ENCODE measurements around the gene CD38. TPM values are rescaled to one million over a fixed set of nuclear protein-coding genes. Genes with fewer than 3 reads are reported as not detected.
"Not testable (repeated sequence)": the region's sequence is repeated elsewhere in the genome, so short reads cannot be mapped to it uniquely, and the experiment has no call there.

Gene CD38
- total and polyA plus RNA-seq, 2 donors, result 1.4 to 2.0 TPM

DNA sequence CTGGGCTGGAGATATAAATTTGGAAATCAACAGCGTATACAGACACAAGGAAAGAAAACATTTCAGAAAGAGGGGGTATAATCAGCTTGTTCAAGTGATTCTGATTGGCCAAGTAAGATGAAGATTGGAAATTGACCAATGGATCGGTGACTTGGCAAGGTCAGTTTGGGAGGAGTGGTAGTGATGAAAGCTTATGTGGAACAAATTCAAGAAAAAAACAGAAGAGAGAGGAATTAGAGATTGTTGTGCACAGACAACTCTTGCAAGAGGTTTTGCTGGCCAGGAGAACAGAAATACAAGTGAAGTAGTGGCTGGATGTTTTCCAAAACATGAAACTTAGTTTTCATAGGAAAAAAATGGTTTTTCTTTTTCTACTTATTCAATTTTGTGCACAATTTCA lies 16.3 kb downstream of the CD38 start:
- Histone ChIP-seq H3K4me1 (ENCODE audit: insufficient read depth) (no peaks in the 10 kb centered on the region), H3K27ac (ENCODE audit: low read depth) (no peak overlapping the region), H3K36me3 (ENCODE audit: insufficient read depth) (no peaks in the 10 kb centered on the region), H3K4me3 (ENCODE audit: low read depth, low read length) (no peak overlapping the region)
- no peak for DNase-seq (ENCODE audit: extremely low spot score)
- 74% methylated on average over 2 of the region's 2 CpGs for WGBS

DNA sequence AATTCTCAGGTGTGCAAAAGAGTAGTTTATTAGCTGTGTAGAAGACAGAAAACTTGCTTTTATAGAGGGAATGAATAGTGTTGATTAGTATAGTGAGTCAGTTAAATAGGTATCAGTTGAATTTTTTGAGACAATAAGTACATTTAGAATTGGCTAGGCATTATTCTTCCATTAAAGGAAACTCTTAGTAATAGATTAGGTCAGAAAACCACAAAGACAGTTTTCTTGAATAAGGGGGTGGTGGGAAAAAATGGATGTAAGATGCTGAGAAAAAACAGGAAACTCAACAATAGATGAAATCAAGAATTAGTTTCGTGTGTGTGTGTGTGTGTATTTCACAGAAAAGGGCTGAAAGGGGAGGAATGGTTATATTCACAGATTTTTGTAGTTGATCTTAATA lies 16.8 kb downstream of the CD38 start:
- WGBS, result 74% methylated on average over 1 of the region's 1 CpG
- H3K36me3 ChIP-seq (ENCODE audit: insufficient read depth), result no peaks in the 10 kb centered on the region
- no peak overlapping the region for H3K27ac ChIP-seq (ENCODE audit: low read depth)
- DNase-seq (ENCODE audit: extremely low spot score), result no peak
- no peaks in the 10 kb centered on the region for H3K4me1 ChIP-seq (ENCODE audit: insufficient read depth)
- no peak overlapping the region for H3K4me3 ChIP-seq (ENCODE audit: low read depth, low read length)

DNA sequence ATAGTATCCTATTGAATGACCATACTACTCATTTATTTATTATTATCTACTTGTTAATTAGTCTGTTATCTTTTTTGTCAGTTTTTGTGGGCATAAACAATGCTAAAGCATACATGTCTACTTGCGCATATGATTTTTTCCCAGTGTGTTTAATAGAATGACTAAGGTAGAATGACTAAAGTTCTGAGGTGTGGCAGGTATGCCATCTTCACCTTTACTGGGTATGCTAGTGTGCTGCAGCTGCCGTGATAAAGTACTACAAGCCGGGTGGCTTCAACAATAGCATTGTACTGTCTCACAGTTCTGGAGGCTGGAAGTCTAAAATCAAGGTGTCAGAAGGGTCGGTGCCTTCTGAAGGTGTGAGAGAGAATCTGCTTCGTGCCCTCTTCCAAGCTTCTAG lies 19.2 kb downstream of the CD38 start:
- H3K4me3 ChIP-seq (ENCODE audit: low read depth, low read length), result no peak overlapping the region
- H3K4me1 ChIP-seq (ENCODE audit: insufficient read depth), result no peaks in the 10 kb centered on the region
- 86% methylated on average over 5 of the region's 5 CpGs for WGBS
- no peaks in the 10 kb centered on the region for H3K36me3 ChIP-seq (ENCODE audit: insufficient read depth)
- H3K27ac ChIP-seq (ENCODE audit: low read depth), result no peak overlapping the region
- no peak for DNase-seq (ENCODE audit: extremely low spot score)

GRCh38 chr4:15799141-15799540 lies 21.0 kb downstream of the CD38 start:
- Histone ChIP-seq H3K4me3 (ENCODE audit: low read depth, low read length) (no peak overlapping the region), H3K27ac (ENCODE audit: low read depth) (no peak overlapping the region), H3K36me3 (ENCODE audit: insufficient read depth) (no peaks in the 10 kb centered on the region), H3K4me1 (ENCODE audit: insufficient read depth) (no peaks in the 10 kb centered on the region)
- 53% methylated on average over 4 of the region's 4 CpGs for WGBS
- DNase-seq (ENCODE audit: extremely low spot score), result no peak

DNA sequence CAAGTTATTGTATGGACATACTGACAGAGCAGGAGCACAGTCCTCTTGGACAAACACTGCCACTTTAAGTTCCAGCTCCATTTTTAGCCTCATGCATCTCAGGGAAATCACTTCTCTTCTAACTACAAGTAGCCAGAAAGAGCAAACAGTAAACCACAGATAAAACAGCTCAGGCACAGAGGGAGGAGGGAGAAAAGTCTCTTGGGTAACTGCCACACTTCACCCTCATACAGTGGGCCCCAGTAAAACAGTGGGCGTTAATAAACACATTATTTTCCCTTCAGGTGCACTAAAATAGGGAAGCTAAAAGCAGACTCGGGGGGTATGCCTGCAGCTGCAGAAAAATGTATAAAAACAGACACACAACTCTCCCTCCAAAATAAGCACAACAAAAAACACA lies 21.6 kb downstream of the CD38 start:
- H3K36me3 ChIP-seq (ENCODE audit: insufficient read depth), result no peaks in the 10 kb centered on the region
- DNase-seq (ENCODE audit: extremely low spot score), result no peak
- H3K4me3 ChIP-seq (ENCODE audit: low read depth, low read length), result no peak overlapping the region
- no peak overlapping the region for H3K27ac ChIP-seq (ENCODE audit: low read depth)
- H3K4me1 ChIP-seq (ENCODE audit: insufficient read depth), result no peaks in the 10 kb centered on the region
- 72% methylated on average over 2 of the region's 2 CpGs for WGBS

GRCh38 chr4:15802497-15802896 lies 24.4 kb downstream of the CD38 start:
- H3K4me1 ChIP-seq (ENCODE audit: insufficient read depth); DNase-seq (ENCODE audit: extremely low spot score); H3K36me3 ChIP-seq (ENCODE audit: insufficient read depth); H3K27ac ChIP-seq (ENCODE audit: low read depth); H3K4me3 ChIP-seq (ENCODE audit: low read depth, low read length): not testable (repeated sequence)

- no peak overlapping the region for H3K4me3 ChIP-seq (ENCODE audit: low read depth, low read length)
- H3K36me3 ChIP-seq (ENCODE audit: insufficient read depth), result no peaks in the 10 kb centered on the region
- H3K4me1 ChIP-seq (ENCODE audit: insufficient read depth), result no peaks in the 10 kb centered on the region
- peak; percentile 43 for DNase-seq (ENCODE audit: extremely low spot score)
- 55% methylated on average over 5 of the region's 5 CpGs for whole genome bisulfite sequencing
- no peak overlapping the region for H3K27ac ChIP-seq (ENCODE audit: low read depth)
Observed at GRCh38 chr4:15805583-15806517, 27.7 kb downstream of the CD38 start.

DNA sequence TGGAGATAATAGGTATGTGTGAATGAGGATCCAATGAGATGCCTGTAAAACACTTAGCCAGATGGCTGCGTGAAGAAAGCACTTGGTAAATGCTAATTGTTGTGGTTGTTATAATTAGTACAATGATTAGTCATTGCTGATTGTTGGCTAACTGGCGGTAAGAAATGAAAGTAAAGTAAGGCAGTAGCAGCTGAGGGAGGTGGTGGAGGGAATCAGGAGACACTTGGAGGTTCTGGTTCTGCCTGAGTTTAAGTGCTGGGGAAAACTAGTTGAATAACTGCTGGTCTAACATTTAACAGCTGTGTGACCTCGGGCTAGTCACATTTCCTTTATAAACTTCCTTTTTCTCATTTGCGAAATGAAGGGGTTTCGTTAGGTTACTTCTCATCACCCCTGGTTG lies 30.9 kb downstream of the CD38 start:
- H3K4me1 ChIP-seq (ENCODE audit: insufficient read depth), result no peaks in the 10 kb centered on the region
- H3K27ac ChIP-seq (ENCODE audit: low read depth), result no peak overlapping the region
- no peak overlapping the region for H3K4me3 ChIP-seq (ENCODE audit: low read depth, low read length)
- DNase-seq (ENCODE audit: extremely low spot score), result no peak
- WGBS, result 77% methylated on average over 5 of the region's 5 CpGs
- H3K36me3 ChIP-seq (ENCODE audit: insufficient read depth), result no peaks in the 10 kb centered on the region

GRCh38 chr4:15809466-15809865 lies 31.3 kb downstream of the CD38 start:
- WGBS, result 56% methylated on average over 5 of the region's 5 CpGs
- H3K27ac ChIP-seq (ENCODE audit: low read depth), result no peak overlapping the region

GRCh38 chr4:15811703-15812337 lies 33.7 kb downstream of the CD38 start:
- DNase-seq (ENCODE audit: extremely low spot score), result no peak
- Histone ChIP-seq H3K4me1 (ENCODE audit: insufficient read depth) (no peaks in the 10 kb centered on the region), H3K4me3 (ENCODE audit: low read depth, low read length) (no peak overlapping the region), H3K27ac (ENCODE audit: low read depth) (no peak overlapping the region), H3K36me3 (ENCODE audit: insufficient read depth) (no peaks in the 10 kb centered on the region)
- 66% methylated on average over 2 of the region's 2 CpGs for WGBS

More at GRCh38 chr4:15809466-15809865, 31.3 kb downstream of the CD38 start:
- Histone ChIP-seq H3K36me3 (ENCODE audit: insufficient read depth) (no peaks in the 10 kb centered on the region), H3K4me3 (ENCODE audit: low read depth, low read length) (no peak overlapping the region), H3K4me1 (ENCODE audit: insufficient read depth) (no peaks in the 10 kb centered on the region)
- no peak for DNase-seq (ENCODE audit: extremely low spot score)

GRCh38 chr4:15832523-15833451 lies 54.7 kb downstream of the CD38 start:
- Histone ChIP-seq H3K36me3 (ENCODE audit: insufficient read depth) (no peaks in the 10 kb centered on the region), H3K4me1 (ENCODE audit: insufficient read depth) (no peaks in the 10 kb centered on the region), H3K4me3 (ENCODE audit: low read depth, low read length) (no peak overlapping the region), H3K27ac (ENCODE audit: low read depth) (no peak overlapping the region)
- no peak for DNase-seq (ENCODE audit: extremely low spot score)
- 86% methylated on average over 3 of the region's 3 CpGs for WGBS

DNA sequence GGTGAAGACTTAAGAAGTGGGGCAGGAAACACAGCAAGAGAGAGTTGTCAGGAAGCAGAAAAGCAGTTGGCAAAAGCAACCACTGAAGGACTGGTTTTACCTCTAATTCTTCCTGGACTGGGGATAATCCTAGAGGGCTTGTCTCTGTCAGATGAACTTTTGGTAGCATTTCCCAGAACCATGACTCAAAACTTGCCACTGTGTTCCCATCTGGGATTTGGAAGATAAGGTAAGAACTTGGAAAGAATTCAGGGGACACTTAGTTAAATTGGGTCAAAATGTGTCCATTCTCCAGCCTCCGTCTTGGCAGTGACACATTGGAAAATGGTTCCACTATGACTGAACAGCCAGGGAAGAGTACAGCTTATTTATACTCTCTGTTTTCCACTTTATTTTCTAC lies 55.7 kb downstream of the CD38 start:
- H3K36me3 ChIP-seq (ENCODE audit: insufficient read depth), result no peaks in the 10 kb centered on the region

GRCh38 chr4:15836362-15836761 lies 58.2 kb downstream of the CD38 start:
- no peak overlapping the region for H3K4me3 ChIP-seq (ENCODE audit: low read depth, low read length)
- no peaks in the 10 kb centered on the region for H3K4me1 ChIP-seq (ENCODE audit: insufficient read depth)
- no peak for DNase-seq (ENCODE audit: extremely low spot score)
- H3K27ac ChIP-seq (ENCODE audit: low read depth), result no peak overlapping the region
- H3K36me3 ChIP-seq (ENCODE audit: insufficient read depth), result no peaks in the 10 kb centered on the region

More for the DNA sequence above, 55.7 kb downstream of the CD38 start:
- no peaks in the 10 kb centered on the region for H3K4me1 ChIP-seq (ENCODE audit: insufficient read depth)
- WGBS, result 90% methylated on average over 1 of the region's 1 CpG
- DNase-seq (ENCODE audit: extremely low spot score), result no peak
- no peak overlapping the region for H3K27ac ChIP-seq (ENCODE audit: low read depth)
- H3K4me3 ChIP-seq (ENCODE audit: low read depth, low read length), result no peak overlapping the region

All from urinary bladder (tissue), 4 donors.